Omental fat pad (tissue), 4 donors: ENCODE measurements around the gene ANK3. TPM values are rescaled to one million over a fixed set of nuclear protein-coding genes. Genes with fewer than 3 reads are reported as not detected.

Experiments
- ATAC-seq: fragments of 150-250 bp; one replicate; pipeline ENCODE4 v1.9.1; 2016; ENCODE audit warnings: mild to moderate bottlenecking, moderate library complexity; ENCODE audit not compliant: low FRiP score
- DNase-seq: peaks from one replicate; pipeline ENCODE4 v3.0.0-alpha.2; 2019; ENCODE audit warnings: low spot score
- CTCF ChIP-seq, 3 donors: fragments of 450-650 bp; IDR thresholded peaks; one replicate each; pipeline ENCODE4 v1.5.1; 2016 to 2017; ENCODE audit warnings: antibody characterized with exemption in 3 of 3, mild to moderate bottlenecking in 3 of 3, moderate library complexity in 2 of 3
- total RNA-seq, 4 donors: library from RNA; depleted of rRNA; stranded (reverse); fragments of >200 nt; gene quantifications; one replicate each; pipeline ENCODE4 v1.1.0, GENCODE V29; 2016

ANK3 gene
- total RNA-seq, 4 donors from 2014 or later, result 10.5 to 22.5 (median 13.3) TPM

- TF ChIP-seq CTCF (IDR thresholded peaks at IDR 0.05), result no peak
- DNase-seq (no peak), ATAC-seq (no peak)
Observed at GRCh38 chr10:60260321-60260720, 129.4 kb downstream of the ANK3 start.

- DNase-seq (no peak), ATAC-seq (no peak)
- TF ChIP-seq CTCF (IDR thresholded peaks at IDR 0.05), result no peak
Observed at GRCh38 chr10:60258429-60258797, 131.3 kb downstream of the ANK3 start.

- DNase-seq, result no peak
- no peak for TF ChIP-seq CTCF (IDR thresholded peaks at IDR 0.05)
- no peak for ATAC-seq
Observed at GRCh38 chr10:60257767-60258428, 131.8 kb downstream of the ANK3 start.

GRCh38 chr10:60254776-60255175 lies 134.9 kb downstream of the ANK3 start:
- TF ChIP-seq CTCF (IDR thresholded peaks at IDR 0.05), result no peak
- no peak for ATAC-seq
- no peak for DNase-seq

GRCh38 chr10:60253484-60253883 lies 136.2 kb downstream of the ANK3 start:
- ATAC-seq (no peak), DNase-seq (no peak)
- no peak for TF ChIP-seq CTCF (IDR thresholded peaks at IDR 0.05)

- no peak for TF ChIP-seq CTCF (IDR thresholded peaks at IDR 0.05)
- ATAC-seq (no peak), DNase-seq (no peak)
Observed at GRCh38 chr10:60252688-60253087, 137.0 kb downstream of the ANK3 start.

- no peak for TF ChIP-seq CTCF (IDR thresholded peaks at IDR 0.05)
- ATAC-seq, result no peak
- DNase-seq, result no peak
Observed at GRCh38 chr10:60246382-60246781, 143.3 kb downstream of the ANK3 start.
